SU-DHL-6 (cell line): Measurements from ENCODE around the gene TSPAN8.

Experiments used
- H2AFZ ChIP-seq: fragments of 200-600 bp; sonication (generic); 2 replicates; pipeline ENCODE4 v1.6.1; 2014; ENCODE audit warnings: low read depth, mild to moderate bottlenecking, moderate library complexity, mixed read lengths, antibody characterized with exemption, low read length; ENCODE audit not compliant: severe bottlenecking
- H3F3A ChIP-seq: fragments of 200-600 bp; shearing (Covaris generic); 2 replicates; pipeline ENCODE4 v1.6.0; 2016; ENCODE audit warnings: antibody characterized with exemption, mild to moderate bottlenecking; ENCODE audit not compliant: insufficient read depth
- H3K27ac ChIP-seq: fragments of 200-600 bp; sonication (generic); 2 replicates; pipeline ENCODE4 v1.5.1; 2016; ENCODE audit warnings: low read depth, mild to moderate bottlenecking, low read length, moderate library complexity, mixed read lengths
- H3K27me3 ChIP-seq: fragments of 200-600 bp; sonication (generic), shearing (Covaris generic); 2 replicates; pipeline ENCODE4 v1.6.0; 2014; ENCODE audit warnings: mild to moderate bottlenecking, low read length
- H3K36me3 ChIP-seq: fragments of 200-600 bp; sonication (generic); 2 replicates; pipeline ENCODE4 v1.6.1; 2014; ENCODE audit warnings: mild to moderate bottlenecking, low read length, mixed read lengths
- H3K4me2 ChIP-seq: fragments of 300-600, 200-600 bp; shearing (Covaris generic), sonication (generic); 2 replicates; pipeline ENCODE4 v1.6.0; 2014; ENCODE audit warnings: low read length, low read depth, mild to moderate bottlenecking; ENCODE audit not compliant: poor library complexity, severe bottlenecking
- H3K4me3 ChIP-seq: fragments of 200-600 bp; sonication (generic); 2 replicates; pipeline ENCODE4 v1.5.1; 2014; ENCODE audit warnings: antibody characterized with exemption, low read length, mild to moderate bottlenecking, mixed read lengths; ENCODE audit not compliant: insufficient read depth, poor library complexity, severe bottlenecking
- H3K79me2 ChIP-seq: fragments of 200-600 bp; sonication (generic); 2 replicates; pipeline ENCODE4 v1.6.1; 2014; ENCODE audit warnings: mild to moderate bottlenecking, low read length, moderate library complexity; ENCODE audit not compliant: insufficient read depth
- H3K9ac ChIP-seq: fragments of 200-600 bp; sonication (generic); 2 replicates; pipeline ENCODE4 v1.7.0; 2014; ENCODE audit warnings: mild to moderate bottlenecking, low read length
- H3K9me2 ChIP-seq: fragments of 200-600 bp; sonication (generic); replicated peaks from 2 replicates; pipeline ENCODE4 v1.6.1; 2014; ENCODE audit warnings: low read length; ENCODE audit not compliant: insufficient read depth
- H3K9me3 ChIP-seq: fragments of 200-600 bp; sonication (generic); 2 replicates; pipeline ENCODE4 v1.6.1; 2014; ENCODE audit warnings: low read length, mixed read lengths; ENCODE audit not compliant: insufficient read depth
- H4K20me1 ChIP-seq: fragments of 200-600 bp; sonication (generic); 2 replicates; pipeline ENCODE4 v1.6.1; 2014; ENCODE audit warnings: low read depth, mild to moderate bottlenecking, antibody characterized with exemption, low read length, moderate library complexity, mixed read lengths
- CTCF ChIP-seq: fragments of 200-600 bp; sonication (generic); IDR thresholded peaks from one replicate; pipeline ENCODE4 v1.5.1; 2017; ENCODE audit warnings: antibody characterized with exemption, mild to moderate bottlenecking, low read length, moderate library complexity; ENCODE audit not compliant: insufficient read depth, poor library complexity, severe bottlenecking
- EZH2phosphoT487 ChIP-seq: fragments of 200-600 bp; sonication (generic), shearing (Covaris generic); conservative IDR thresholded peaks from 2 replicates; pipeline ENCODE4 v1.6.1; 2018; ENCODE audit warnings: mild to moderate bottlenecking, antibody characterized with exemption, low read length, moderate library complexity, mixed read lengths

The TSPAN8 gene

DNA sequence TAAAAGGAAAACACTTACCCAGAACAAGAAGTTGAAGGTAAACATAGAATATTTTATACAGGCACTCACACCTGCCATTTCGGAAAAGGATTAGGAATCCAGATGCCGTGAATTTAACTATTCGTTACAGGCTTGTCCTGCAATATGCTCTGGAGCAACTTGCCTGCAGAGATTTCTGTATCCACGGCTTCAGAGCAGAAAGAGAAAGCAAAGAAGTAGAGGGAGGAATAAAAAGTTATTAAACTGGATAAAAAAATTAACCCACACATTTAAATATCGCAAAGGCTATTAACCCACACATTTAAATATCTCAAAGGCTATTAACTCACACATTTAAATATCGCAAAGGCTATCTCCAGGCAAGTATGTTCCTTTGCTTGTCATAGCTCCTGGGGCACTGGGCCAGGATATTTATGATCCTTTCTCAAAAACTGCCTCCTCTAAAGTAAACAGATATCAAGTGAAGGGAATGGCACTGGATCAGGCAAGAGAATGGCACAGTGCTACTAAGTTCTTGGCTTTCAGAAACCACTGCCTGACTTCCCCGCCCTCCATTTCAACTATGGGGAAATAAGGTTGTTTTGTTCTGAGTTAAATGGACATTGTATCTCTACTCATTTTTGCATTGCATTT lies at the start of gene TSPAN8:
Gene TSPAN8, minus strand, starts transcription at position 399 of the 633 bp plus-strand sequence. Its CDS starts 321 bp downstream, at position 78.
- H2AFZ ChIP-seq, result no peak within 1 kb of the TSS
- H3K27ac ChIP-seq, result no peak within 1 kb of the TSS
- no peak within 1 kb of the TSS for H3K9ac ChIP-seq
- no peaks in the 10 kb centered on the region for H3K9me2 ChIP-seq
- H4K20me1 ChIP-seq, result no peaks in the 10 kb centered on the region
- no peaks in the 10 kb centered on the region for H3K27me3 ChIP-seq
- H3K4me2 ChIP-seq, result no peak within 1 kb of the TSS
- no peaks in the 10 kb centered on the region for H3K9me3 ChIP-seq
- H3K79me2 ChIP-seq, result no peaks in the 10 kb centered on the region
- TF ChIP-seq EZH2phosphoT487 (no peak), CTCF (no peak)
- H3F3A ChIP-seq, result no peaks in the 10 kb centered on the region
- no peak within 1 kb of the TSS for H3K4me3 ChIP-seq
- no peaks in the 10 kb centered on the region for H3K36me3 ChIP-seq

DNA sequence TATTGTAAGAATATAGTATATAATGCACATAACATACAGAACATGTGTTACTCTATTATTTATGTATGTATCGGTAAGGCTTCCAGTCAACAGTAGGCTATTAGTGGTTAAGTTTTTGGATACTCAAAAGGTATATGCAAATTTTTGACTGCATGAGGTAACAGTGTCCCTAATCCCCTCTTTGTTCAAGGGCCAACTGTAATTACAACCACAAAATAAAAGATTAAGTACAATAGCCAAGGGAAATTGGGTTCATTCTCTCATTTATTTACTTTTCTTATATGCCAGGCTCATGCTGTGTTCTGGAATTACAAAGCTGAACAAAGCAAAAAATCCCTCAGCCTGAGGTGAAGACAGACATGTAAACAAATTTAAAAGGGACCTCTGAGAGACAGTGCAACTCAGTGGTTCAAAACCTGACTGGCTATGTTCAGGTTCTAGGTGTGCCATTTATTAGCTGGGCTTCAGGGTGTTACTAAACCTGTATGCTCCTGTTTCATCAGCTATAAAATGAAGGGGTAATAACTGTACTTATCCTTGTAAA lies 43.4 kb upstream of the TSPAN8 start:
- no peaks in the 10 kb centered on the region for H3K9me3 ChIP-seq
- no peaks in the 10 kb centered on the region for H3K27me3 ChIP-seq
- no peaks in the 10 kb centered on the region for H3F3A ChIP-seq
- no peak overlapping the region for H3K27ac ChIP-seq
- H3K4me2 ChIP-seq, result no peak overlapping the region
- H4K20me1 ChIP-seq, result no peaks in the 10 kb centered on the region
- no peak overlapping the region for H3K9ac ChIP-seq
- TF ChIP-seq CTCF, result no peak
- no peak for TF ChIP-seq EZH2phosphoT487
- no peak overlapping the region for H2AFZ ChIP-seq
- H3K79me2 ChIP-seq, result no peaks in the 10 kb centered on the region
- no peaks in the 10 kb centered on the region for H3K9me2 ChIP-seq
- H3K36me3 ChIP-seq, result no peaks in the 10 kb centered on the region
- no peak overlapping the region for H3K4me3 ChIP-seq

- no peaks in the 10 kb centered on the region for H3K9me3 ChIP-seq
- H3F3A ChIP-seq, result no peaks in the 10 kb centered on the region
- no peaks in the 10 kb centered on the region for H3K36me3 ChIP-seq
- no peak overlapping the region for H3K9ac ChIP-seq
- H3K9me2 ChIP-seq, result no peaks in the 10 kb centered on the region
- TF ChIP-seq CTCF, result no peak
- TF ChIP-seq EZH2phosphoT487, result no peak
- no peak overlapping the region for H3K27ac ChIP-seq
- H3K79me2 ChIP-seq, result no peaks in the 10 kb centered on the region
- no peaks in the 10 kb centered on the region for H4K20me1 ChIP-seq
- H2AFZ ChIP-seq, result no peak overlapping the region
- H3K27me3 ChIP-seq, result no peaks in the 10 kb centered on the region
- no peak overlapping the region for H3K4me3 ChIP-seq
- H3K4me2 ChIP-seq, result no peak overlapping the region
Measured at GRCh38 chr12:71200706-71201105, 42.9 kb upstream of the TSPAN8 start.
